Gastroesophageal sphincter (tissue), 3 donors: Measurements from ENCODE around the gene ACTR1A.

ENCODE experiments used
- EP300 ChIP-seq: sonication (generic); formaldehyde crosslinking; IDR thresholded peaks from one replicate; pipeline ENCODE4 v1.6.1; 2017; ENCODE audit warnings: antibody characterized with exemption, mild to moderate bottlenecking
- POLR2AphosphoS5 ChIP-seq: sonication (generic); formaldehyde crosslinking; IDR thresholded peaks from one replicate; pipeline ENCODE4 v1.6.1; 2017; ENCODE audit warnings: antibody characterized with exemption
- TF ChIP-seq, protein P1 (sequence below), 4 experiments: fragments of 200-600 bp in 2 of 4; fragments of 450-650 bp in 2 of 4; sonication (generic) in 1 of 4; IDR thresholded peaks; one replicate each; pipeline ENCODE4 v1.5.1; 2017 to 2019; ENCODE audit warnings: antibody characterized with exemption in 4 of 4, mild to moderate bottlenecking in 2 of 4, moderate library complexity in 2 of 4

DNA sequence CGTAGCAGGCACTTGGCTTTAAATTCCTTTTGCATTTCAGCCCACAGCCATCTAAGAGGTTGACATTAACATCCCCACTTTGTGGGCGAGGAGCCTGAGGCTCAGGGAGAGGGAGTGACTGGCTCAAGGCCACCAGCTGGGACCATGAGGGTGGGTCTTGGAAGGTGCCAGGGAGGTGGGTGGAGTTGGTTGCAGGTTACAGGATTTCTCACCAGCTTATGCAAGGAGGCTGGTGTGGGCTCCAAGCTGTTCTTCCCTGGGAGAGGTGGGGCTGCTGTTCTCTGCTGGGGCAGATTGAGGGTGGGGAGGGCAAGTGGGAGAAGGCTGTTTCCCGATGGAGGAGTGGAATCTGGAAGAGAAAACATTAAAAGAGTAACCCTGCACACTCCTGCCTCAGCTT lies 37.0 kb downstream of the ACTR1A start:
- TF ChIP-seq, protein P1, sequence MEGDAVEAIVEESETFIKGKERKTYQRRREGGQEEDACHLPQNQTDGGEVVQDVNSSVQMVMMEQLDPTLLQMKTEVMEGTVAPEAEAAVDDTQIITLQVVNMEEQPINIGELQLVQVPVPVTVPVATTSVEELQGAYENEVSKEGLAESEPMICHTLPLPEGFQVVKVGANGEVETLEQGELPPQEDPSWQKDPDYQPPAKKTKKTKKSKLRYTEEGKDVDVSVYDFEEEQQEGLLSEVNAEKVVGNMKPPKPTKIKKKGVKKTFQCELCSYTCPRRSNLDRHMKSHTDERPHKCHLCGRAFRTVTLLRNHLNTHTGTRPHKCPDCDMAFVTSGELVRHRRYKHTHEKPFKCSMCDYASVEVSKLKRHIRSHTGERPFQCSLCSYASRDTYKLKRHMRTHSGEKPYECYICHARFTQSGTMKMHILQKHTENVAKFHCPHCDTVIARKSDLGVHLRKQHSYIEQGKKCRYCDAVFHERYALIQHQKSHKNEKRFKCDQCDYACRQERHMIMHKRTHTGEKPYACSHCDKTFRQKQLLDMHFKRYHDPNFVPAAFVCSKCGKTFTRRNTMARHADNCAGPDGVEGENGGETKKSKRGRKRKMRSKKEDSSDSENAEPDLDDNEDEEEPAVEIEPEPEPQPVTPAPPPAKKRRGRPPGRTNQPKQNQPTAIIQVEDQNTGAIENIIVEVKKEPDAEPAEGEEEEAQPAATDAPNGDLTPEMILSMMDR (IDR thresholded peaks at IDR 0.05) = no peak
- TF ChIP-seq POLR2AphosphoS5 (no peak), EP300 (no peak)
